Liver (tissue), 9 donors: ENCODE measurements around the gene FZD10. TPM values are rescaled to one million over a fixed set of nuclear protein-coding genes. Genes with fewer than 3 reads are reported as not detected.

ENCODE experiments used
- DNase-seq: peaks from one replicate; pipeline ENCODE4 v3.0.0-alpha.2; 2017; ENCODE audit warnings: low spot score
- H3K27ac ChIP-seq, 2 donors: one replicate each; pipeline ENCODE4 v1.7.0; 2013; ENCODE audit warnings: inconsistent platforms in 2 of 2, low read length in 2 of 2, control low read depth in 1 of 2, low read depth in 1 of 2, mild to moderate bottlenecking in 1 of 2
- H3K27me3 ChIP-seq, 4 donors: one replicate each; pipeline versions ENCODE4 v1.6.1 to v1.7.0; 2013; ENCODE audit warnings: low read length in 3 of 4, inconsistent platforms in 1 of 4, mild to moderate bottlenecking in 1 of 4, moderate library complexity in 1 of 4; ENCODE audit not compliant: control insufficient read depth in 4 of 4, insufficient read depth in 4 of 4
- H3K36me3 ChIP-seq, 4 donors: one replicate each; pipeline versions ENCODE4 v1.6.1 to v1.7.0; 2013; ENCODE audit warnings: low read length in 3 of 4, mild to moderate bottlenecking in 3 of 4, low read depth in 1 of 4, moderate library complexity in 1 of 4; ENCODE audit not compliant: control insufficient read depth in 4 of 4, insufficient read depth in 3 of 4
- H3K4me1 ChIP-seq, 4 donors: one replicate each; pipeline versions ENCODE4 v1.6.1 to v1.7.0; 2013; ENCODE audit warnings: low read length in 3 of 4, mild to moderate bottlenecking in 3 of 4, moderate library complexity in 1 of 4; ENCODE audit not compliant: control insufficient read depth in 4 of 4, insufficient read depth in 4 of 4
- H3K4me3 ChIP-seq, 3 donors: one replicate each; pipeline versions ENCODE4 v1.6.1 to v1.7.0; 2013; ENCODE audit warnings: low read length in 3 of 3, control low read depth in 1 of 3, low read depth in 1 of 3, mild to moderate bottlenecking in 1 of 3
- H3K9ac ChIP-seq, 2 donors: one replicate each; pipeline ENCODE4 v1.7.0; 2013; ENCODE audit warnings: low read length in 2 of 2, mild to moderate bottlenecking in 2 of 2, moderate library complexity in 2 of 2, control low read depth in 1 of 2, low read depth in 1 of 2
- H3K9me3 ChIP-seq, 4 donors: one replicate each; pipeline versions ENCODE4 v1.6.1 to v1.7.0; 2013; ENCODE audit warnings: low read length in 3 of 4; ENCODE audit not compliant: control insufficient read depth in 4 of 4
- EGR1 ChIP-seq, 2 donors: IDR thresholded peaks; 2 replicates each; pipeline ENCODE4 v1.6.1; 2016 to 2018; ENCODE audit warnings: antibody characterized with exemption in 2 of 2, low read depth in 2 of 2
- FOXA1 ChIP-seq: IDR thresholded peaks from 2 replicates; pipeline ENCODE4 v1.6.1; 2016; ENCODE audit warnings: antibody characterized with exemption
- FOXA2 ChIP-seq: IDR thresholded peaks from 2 replicates; pipeline ENCODE4 v1.6.1; 2016; ENCODE audit warnings: antibody characterized with exemption
- GABPA ChIP-seq, 2 donors: IDR thresholded peaks in 1 of 2; conservative IDR thresholded peaks in 1 of 2; 2 replicates each; pipeline ENCODE4 v1.6.1; 2016; ENCODE audit warnings: antibody characterized with exemption in 2 of 2, mild to moderate bottlenecking in 1 of 2, moderate library complexity in 1 of 2
- HNF4A ChIP-seq, 2 donors: conservative IDR thresholded peaks; 2 replicates each; pipeline ENCODE4 v1.6.1; 2016; ENCODE audit warnings: antibody characterized with exemption in 2 of 2, mild to moderate bottlenecking in 2 of 2
- HNF4G ChIP-seq: IDR thresholded peaks from 2 replicates; pipeline ENCODE4 v1.6.1; 2016; ENCODE audit warnings: antibody characterized with exemption
- JUND ChIP-seq, 2 donors: IDR thresholded peaks; 2 replicates each; pipeline ENCODE4 v1.6.1; 2016; ENCODE audit warnings: antibody characterized with exemption in 2 of 2
- NR2F2 ChIP-seq: IDR thresholded peaks from 2 replicates; pipeline ENCODE4 v1.6.1; 2016; ENCODE audit warnings: antibody characterized with exemption
- RAD21 ChIP-seq, 2 donors: IDR thresholded peaks; 2 replicates each; pipeline ENCODE4 v1.6.1; 2016; ENCODE audit warnings: antibody characterized with exemption in 2 of 2, mild to moderate bottlenecking in 2 of 2
- RXRA ChIP-seq, 2 donors: IDR thresholded peaks; 2 replicates each; pipeline ENCODE4 v1.6.1; 2017 to 2018; ENCODE audit warnings: antibody characterized with exemption in 2 of 2, mild to moderate bottlenecking in 1 of 2
- SP1 ChIP-seq: IDR thresholded peaks from 2 replicates; pipeline ENCODE4 v1.6.1; 2018; ENCODE audit warnings: antibody characterized with exemption, mild to moderate bottlenecking
- TAF1 ChIP-seq: conservative IDR thresholded peaks from 2 replicates; pipeline ENCODE4 v1.6.1; 2016; ENCODE audit warnings: antibody characterized with exemption, mild to moderate bottlenecking
- YY1 ChIP-seq: IDR thresholded peaks from 2 replicates; pipeline ENCODE4 v1.6.1; 2016; ENCODE audit warnings: antibody characterized with exemption, mild to moderate bottlenecking
- WGBS: extraction: QIAGEN DNeasy Blood & Tissue Kit; methylation state at CpG from one replicate; pipeline ENCODE4 v1.1.7; 2013; 5-methylcytosine and 5-hydroxymethylcytosine counted together
- polyA plus RNA-seq, 2 donors: library from polyadenylated mRNA; stranded (reverse) in 1 of 2; unstranded in 1 of 2; fragments of 200-250 nt in 1 of 2; fragments of >200 nt in 1 of 2; fragmentation: Nextera tagmentation in 1 of 2; extraction: Ambion mirVana in 1 of 2; gene quantifications; one replicate each; pipeline versions ENCODE4 v1.2.1 to v1.2.3, GENCODE V29; 2013 to 2015
- total RNA-seq, 2 donors: library from RNA; depleted of rRNA; stranded (reverse); fragments of >200 nt; gene quantifications; one replicate each; pipeline ENCODE4 v1.2.3, GENCODE V29; 2014
- TF ChIP-seq, protein P1 (sequence below): fragments of 150-350 bp; IDR thresholded peaks from 2 replicates; pipeline ENCODE4 v1.5.1; 2017; ENCODE audit warnings: improper control_type of control experiment, low read depth, low read length; ENCODE audit not compliant: missing input control
- TF ChIP-seq, protein P2 (sequence below): IDR thresholded peaks from 2 replicates; pipeline ENCODE4 v1.6.1; 2016; ENCODE audit warnings: antibody characterized with exemption
- TF ChIP-seq, protein P3 (sequence below): IDR thresholded peaks from 2 replicates; pipeline ENCODE4 v1.6.1; 2016; ENCODE audit warnings: antibody characterized with exemption
- TF ChIP-seq, protein P4 (sequence below): IDR thresholded peaks from 2 replicates; pipeline ENCODE4 v1.6.1; 2016; ENCODE audit warnings: antibody characterized with exemption, mild to moderate bottlenecking
- donor health status: healthy.
- donor health status: healthy.
- donor health status: healthy.
- donor health status: healthy.
- donor health status: healthy.

FZD10 gene
- total and polyA plus RNA-seq, 4 donors = 0.02 TPM; not detected in 3

DNA sequence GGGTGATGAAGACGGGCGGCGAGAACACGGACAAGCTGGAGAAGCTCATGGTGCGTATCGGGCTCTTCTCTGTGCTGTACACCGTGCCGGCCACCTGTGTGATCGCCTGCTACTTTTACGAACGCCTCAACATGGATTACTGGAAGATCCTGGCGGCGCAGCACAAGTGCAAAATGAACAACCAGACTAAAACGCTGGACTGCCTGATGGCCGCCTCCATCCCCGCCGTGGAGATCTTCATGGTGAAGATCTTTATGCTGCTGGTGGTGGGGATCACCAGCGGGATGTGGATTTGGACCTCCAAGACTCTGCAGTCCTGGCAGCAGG is 1.9 kb downstream of the FZD10 start (continued):
- TF ChIP-seq, protein P1, sequence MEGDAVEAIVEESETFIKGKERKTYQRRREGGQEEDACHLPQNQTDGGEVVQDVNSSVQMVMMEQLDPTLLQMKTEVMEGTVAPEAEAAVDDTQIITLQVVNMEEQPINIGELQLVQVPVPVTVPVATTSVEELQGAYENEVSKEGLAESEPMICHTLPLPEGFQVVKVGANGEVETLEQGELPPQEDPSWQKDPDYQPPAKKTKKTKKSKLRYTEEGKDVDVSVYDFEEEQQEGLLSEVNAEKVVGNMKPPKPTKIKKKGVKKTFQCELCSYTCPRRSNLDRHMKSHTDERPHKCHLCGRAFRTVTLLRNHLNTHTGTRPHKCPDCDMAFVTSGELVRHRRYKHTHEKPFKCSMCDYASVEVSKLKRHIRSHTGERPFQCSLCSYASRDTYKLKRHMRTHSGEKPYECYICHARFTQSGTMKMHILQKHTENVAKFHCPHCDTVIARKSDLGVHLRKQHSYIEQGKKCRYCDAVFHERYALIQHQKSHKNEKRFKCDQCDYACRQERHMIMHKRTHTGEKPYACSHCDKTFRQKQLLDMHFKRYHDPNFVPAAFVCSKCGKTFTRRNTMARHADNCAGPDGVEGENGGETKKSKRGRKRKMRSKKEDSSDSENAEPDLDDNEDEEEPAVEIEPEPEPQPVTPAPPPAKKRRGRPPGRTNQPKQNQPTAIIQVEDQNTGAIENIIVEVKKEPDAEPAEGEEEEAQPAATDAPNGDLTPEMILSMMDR = no peak
- no peak for TF ChIP-seq NR2F2
- no peak for TF ChIP-seq JUND (IDR thresholded peaks at IDR 0.05)
- TF ChIP-seq, protein P2, sequence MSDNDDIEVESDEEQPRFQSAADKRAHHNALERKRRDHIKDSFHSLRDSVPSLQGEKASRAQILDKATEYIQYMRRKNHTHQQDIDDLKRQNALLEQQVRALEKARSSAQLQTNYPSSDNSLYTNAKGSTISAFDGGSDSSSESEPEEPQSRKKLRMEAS = no peak
- TF ChIP-seq FOXA1 = no peak

DNA sequence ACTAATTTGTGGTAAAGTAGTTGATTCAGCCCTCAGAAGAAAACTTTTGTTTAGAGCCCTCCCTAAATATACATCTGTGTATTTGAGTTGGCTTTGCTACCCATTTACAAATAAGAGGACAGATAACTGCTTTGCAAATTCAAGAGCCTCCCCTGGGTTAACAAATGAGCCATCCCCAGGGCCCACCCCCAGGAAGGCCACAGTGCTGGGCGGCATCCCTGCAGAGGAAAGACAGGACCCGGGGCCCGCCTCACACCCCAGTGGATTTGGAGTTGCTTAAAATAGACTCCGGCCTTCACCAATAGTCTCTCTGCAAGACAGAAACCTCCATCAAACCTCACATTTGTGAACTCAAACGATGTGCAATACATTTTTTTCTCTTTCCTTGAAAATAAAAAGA is 2.7 kb downstream of the FZD10 start:
- Histone ChIP-seq H3K9me3 (no peaks in the 10 kb centered on the region), H3K9ac (no peak overlapping the region), H3K36me3 (no peaks in the 10 kb centered on the region), H3K27me3 (peaks cover 3 to 31% (median 12%) of the 10 kb centered on the region in 4 donors), H3K4me3 (no peak overlapping the region), H3K27ac (no peak overlapping the region), H3K4me1 (peaks cover 2 to 16% (median 10%) of the 10 kb centered on the region in 4 donors)
- 34% methylated on average over 5 of the region's 5 CpGs for WGBS
- TF ChIP-seq EGR1 (IDR thresholded peaks at IDR 0.05; ENCODE audit: low read depth in 2 of 2) (no peak), SP1 (no peak), JUND (IDR thresholded peaks at IDR 0.05) (no peak), HNF4A (conservative IDR thresholded peaks at IDR 0.05) (no peak), GABPA (IDR thresholded peaks at IDR 0.05 in 1 of 2, conservative IDR thresholded peaks at IDR 0.05 in 1 of 2) (no peak), FOXA2 (no peak), HNF4G (no peak), RXRA (IDR thresholded peaks at IDR 0.05) (no peak), TAF1 (no peak), YY1 (no peak), NR2F2 (no peak), RAD21 (IDR thresholded peaks at IDR 0.05) (no peak), FOXA1 (no peak)
- TF ChIP-seq, protein P1 = no peak
- TF ChIP-seq, protein P3, sequence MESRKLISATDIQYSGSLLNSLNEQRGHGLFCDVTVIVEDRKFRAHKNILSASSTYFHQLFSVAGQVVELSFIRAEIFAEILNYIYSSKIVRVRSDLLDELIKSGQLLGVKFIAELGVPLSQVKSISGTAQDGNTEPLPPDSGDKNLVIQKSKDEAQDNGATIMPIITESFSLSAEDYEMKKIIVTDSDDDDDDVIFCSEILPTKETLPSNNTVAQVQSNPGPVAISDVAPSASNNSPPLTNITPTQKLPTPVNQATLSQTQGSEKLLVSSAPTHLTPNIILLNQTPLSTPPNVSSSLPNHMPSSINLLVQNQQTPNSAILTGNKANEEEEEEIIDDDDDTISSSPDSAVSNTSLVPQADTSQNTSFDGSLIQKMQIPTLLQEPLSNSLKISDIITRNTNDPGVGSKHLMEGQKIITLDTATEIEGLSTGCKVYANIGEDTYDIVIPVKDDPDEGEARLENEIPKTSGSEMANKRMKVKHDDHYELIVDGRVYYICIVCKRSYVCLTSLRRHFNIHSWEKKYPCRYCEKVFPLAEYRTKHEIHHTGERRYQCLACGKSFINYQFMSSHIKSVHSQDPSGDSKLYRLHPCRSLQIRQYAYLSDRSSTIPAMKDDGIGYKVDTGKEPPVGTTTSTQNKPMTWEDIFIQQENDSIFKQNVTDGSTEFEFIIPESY = no peak
- DNase-seq = no peak

DNA sequence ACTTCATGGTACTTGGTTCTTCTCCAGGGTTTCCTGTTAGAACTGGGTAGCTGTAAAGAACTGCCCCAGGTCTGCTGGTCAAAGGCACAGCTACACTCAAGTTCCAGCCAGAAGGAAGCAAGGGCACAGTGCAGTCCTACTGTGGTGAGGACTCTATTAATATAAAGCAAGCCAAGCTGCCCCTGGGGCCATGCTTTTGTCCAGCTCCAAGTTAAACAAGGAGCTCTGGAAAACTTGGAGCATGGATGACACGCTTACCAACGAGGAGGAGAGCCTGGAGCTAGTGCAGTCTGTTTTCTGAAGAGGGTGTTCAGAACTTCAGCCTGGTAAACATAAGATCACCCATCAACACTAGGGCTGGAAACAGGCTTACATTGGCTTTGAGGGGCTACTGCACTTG is 4.0 kb downstream of the FZD10 start:
- Histone ChIP-seq H3K9me3 (no peaks in the 10 kb centered on the region), H3K36me3 (no peaks in the 10 kb centered on the region), H3K27ac (no peak overlapping the region), H3K4me3 (no peak overlapping the region), H3K27me3 (peaks cover 0 to 27% (median 7%) of the 10 kb centered on the region in 4 donors), H3K4me1 (peaks cover 2 to 16% (median 7%) of the 10 kb centered on the region in 4 donors), H3K9ac (no peak overlapping the region)
- no peak for DNase-seq
- TF ChIP-seq NR2F2 (no peak), FOXA2 (no peak), HNF4A (conservative IDR thresholded peaks at IDR 0.05) (no peak), SP1 (no peak), EGR1 (IDR thresholded peaks at IDR 0.05; ENCODE audit: low read depth in 2 of 2) (no peak), RXRA (IDR thresholded peaks at IDR 0.05) (no peak), FOXA1 (no peak), RAD21 (IDR thresholded peaks at IDR 0.05) (no peak)
- TF ChIP-seq, protein P4, sequence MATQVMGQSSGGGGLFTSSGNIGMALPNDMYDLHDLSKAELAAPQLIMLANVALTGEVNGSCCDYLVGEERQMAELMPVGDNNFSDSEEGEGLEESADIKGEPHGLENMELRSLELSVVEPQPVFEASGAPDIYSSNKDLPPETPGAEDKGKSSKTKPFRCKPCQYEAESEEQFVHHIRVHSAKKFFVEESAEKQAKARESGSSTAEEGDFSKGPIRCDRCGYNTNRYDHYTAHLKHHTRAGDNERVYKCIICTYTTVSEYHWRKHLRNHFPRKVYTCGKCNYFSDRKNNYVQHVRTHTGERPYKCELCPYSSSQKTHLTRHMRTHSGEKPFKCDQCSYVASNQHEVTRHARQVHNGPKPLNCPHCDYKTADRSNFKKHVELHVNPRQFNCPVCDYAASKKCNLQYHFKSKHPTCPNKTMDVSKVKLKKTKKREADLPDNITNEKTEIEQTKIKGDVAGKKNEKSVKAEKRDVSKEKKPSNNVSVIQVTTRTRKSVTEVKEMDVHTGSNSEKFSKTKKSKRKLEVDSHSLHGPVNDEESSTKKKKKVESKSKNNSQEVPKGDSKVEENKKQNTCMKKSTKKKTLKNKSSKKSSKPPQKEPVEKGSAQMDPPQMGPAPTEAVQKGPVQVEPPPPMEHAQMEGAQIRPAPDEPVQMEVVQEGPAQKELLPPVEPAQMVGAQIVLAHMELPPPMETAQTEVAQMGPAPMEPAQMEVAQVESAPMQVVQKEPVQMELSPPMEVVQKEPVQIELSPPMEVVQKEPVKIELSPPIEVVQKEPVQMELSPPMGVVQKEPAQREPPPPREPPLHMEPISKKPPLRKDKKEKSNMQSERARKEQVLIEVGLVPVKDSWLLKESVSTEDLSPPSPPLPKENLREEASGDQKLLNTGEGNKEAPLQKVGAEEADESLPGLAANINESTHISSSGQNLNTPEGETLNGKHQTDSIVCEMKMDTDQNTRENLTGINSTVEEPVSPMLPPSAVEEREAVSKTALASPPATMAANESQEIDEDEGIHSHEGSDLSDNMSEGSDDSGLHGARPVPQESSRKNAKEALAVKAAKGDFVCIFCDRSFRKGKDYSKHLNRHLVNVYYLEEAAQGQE = no peak
- TF ChIP-seq, protein P3 = no peak
- WGBS = 64% methylated on average over 2 of the region's 2 CpGs
